Activated CD4-positive, CD25-positive, alpha-beta regulatory T cell (primary cell): ENCODE measurements around the gene COX10.
"Not testable (repeated sequence)": the region's sequence is repeated elsewhere in the genome, so short reads cannot be mapped to it uniquely, and the experiment has no call there.

Experiments used
- DNase-seq, 4 experiments: peaks; one replicate each; lab custom pipeline; 2025; lab: John Stamatoyannopoulos, UW

COX10 gene

GRCh38 chr17:14069251-14070021 lies at the start of gene COX10:
TSS of gene COX10 (plus strand) at chr17:14069504. CDS start at chr17:14069606, 102 bp downstream.
- DNase-seq: peak; percentile 73 to 83 (median 78)

DNA sequence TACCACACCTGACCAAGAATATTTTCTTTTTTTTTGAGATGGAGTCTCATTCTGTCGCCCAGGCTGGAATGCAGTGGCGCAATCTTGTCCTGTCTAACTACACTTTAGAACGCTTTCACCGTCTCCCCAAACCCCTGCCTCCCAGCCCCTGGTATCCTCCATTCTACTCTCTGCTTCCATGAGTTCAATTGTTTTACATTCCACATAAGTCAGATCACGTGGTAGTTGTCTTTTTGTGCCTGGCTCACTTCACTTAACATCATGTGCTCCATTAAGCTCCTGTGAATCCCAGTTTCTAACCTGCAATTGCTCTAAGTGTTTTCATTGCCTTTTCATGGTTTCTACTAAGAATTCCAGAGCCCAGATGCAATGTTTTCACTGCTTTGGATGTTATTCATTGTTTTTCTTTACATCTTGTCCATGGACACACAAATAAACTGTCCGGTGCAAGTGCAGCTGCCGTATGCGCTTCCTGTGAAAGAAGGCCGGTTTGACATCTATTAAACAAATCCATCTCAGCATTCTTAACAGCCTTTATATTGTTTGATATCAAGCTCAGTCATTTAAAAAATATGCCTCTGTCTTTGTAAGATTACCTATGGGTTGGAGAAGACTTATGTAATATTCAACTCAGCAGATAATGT lies 47.5 kb upstream of the COX10 start:
- DNase-seq: not testable (repeated sequence)

DNA sequence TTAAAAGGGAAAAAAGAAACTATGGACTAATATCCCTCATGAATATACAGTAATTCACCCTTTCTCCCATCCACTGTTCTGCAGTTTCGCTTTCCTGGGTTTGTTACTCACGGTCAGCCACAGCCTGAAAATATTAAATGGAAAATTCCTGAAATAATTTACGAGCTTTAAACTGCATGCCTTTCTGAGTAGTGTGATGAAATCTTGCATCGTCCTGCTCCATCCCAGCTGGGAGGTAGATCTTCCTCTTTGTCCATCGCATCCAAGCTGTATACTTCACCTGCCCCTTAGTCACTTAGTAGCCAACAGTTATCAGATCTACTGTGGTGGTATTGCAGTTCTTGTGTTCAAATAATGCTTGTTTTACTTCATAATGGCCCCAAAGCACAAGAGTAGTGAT lies 39.5 kb upstream of the COX10 start:
- not testable (repeated sequence) for DNase-seq

GRCh38 chr17:14032234-14032633 lies 37.1 kb upstream of the COX10 start:
- no peak for DNase-seq

GRCh38 chr17:14033166-14033565 lies 36.1 kb upstream of the COX10 start:
- no peak for DNase-seq

DNA sequence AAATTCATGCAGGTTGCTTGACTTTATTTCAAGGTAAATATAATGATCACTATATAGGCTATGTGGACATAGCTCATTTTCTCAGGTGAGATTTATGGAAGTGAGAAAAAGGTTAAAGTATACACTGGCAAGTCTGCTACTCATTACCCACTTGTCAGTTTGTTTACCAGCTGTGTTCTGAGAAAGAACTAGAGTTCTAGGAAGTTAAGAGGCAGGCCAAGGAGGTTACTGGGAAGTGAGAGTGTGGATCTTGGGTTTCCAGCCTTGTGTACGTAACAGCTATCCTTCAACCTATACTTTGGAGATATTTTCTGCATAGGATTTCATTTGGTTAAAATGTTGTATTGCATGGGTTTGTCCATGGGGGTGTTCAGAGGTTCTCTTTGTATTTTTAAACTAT lies 31.9 kb upstream of the COX10 start:
- DNase-seq: no peak

DNA sequence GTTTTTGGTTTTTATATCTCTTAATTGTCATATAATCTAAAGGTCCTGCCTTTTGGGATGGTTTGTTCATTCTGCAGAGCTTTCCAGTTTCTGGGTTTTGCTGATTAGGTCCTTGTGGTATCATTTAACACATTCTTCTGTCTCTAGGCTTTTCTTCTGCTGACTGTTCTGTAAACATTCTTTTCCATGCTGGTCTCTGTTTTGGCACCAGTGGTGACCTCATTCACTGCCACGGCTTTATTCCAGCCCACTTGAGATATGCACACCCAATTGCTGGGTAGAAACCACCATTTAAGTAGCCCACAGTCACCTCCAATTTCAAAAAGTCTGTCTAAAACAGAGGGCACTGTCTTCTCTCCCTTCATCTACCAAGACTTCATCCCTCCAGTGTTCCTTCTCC lies 31.1 kb upstream of the COX10 start:
- no peak for DNase-seq

DNA sequence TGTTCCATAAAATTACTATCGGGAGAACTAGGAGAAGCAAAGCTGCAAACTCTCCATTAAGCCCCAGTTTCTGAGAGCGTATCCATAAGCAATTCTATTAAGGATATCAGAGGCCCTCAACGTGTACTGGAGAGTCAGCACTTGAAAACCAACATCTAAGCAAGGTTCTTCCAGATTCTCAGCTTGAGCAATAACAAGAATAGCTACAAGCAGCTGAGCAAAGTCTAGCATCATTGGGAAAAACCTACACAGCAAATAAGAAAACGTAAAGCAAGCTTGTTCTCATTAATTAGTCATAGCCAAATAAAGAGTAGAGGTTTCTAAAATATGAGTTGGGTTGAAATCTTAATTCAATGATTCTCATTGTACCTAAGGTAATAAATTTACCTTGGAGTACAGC lies 26.9 kb upstream of the COX10 start:
- DNase-seq: no peak

DNA sequence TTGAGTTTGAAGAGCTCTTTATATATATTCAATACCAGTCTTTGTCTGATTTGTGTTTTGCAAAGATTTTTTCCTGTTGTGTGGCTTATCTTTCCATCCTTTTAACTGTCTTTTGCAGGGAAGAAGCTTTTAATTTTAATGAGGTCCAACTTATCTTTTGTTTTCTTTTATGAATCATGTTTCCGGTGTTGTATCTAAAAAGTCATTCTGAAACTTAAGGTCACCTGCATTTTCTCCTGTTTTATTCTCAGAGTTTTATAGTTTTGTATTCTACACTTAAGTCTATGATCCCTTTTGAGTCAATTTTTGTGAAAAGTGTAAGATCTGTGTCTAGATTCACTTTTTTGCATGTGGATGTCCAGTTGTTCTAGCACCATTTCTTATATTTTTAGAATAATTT lies 24.6 kb upstream of the COX10 start:
- DNase-seq: no peak

GRCh38 chr17:14046978-14047377 lies 22.3 kb upstream of the COX10 start:
- DNase-seq: no peak

- no peak for DNase-seq
Observed at GRCh38 chr17:14047591-14047990, 21.7 kb upstream of the COX10 start.

DNA sequence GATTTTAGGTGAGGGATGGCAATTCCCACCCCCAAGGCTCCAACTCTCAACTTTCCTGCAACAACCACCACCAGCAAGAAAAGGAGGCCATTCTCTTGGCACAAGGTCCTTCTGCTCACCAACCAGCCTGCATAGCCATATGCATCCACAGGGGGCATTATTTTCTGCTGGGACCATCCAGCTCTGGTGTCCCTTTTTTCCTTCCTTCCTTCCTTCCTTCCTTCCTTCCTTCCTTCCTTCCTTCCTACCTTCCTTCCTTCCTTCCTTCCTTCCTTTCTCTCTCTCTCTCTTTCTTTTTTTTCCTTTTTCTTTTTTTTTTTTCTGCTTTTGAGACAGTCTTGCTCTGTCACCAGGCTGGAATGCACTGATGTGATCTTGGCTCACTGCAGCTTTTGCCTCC lies 21.1 kb upstream of the COX10 start:
- DNase-seq: no peak

GRCh38 chr17:14050616-14051015 lies 18.7 kb upstream of the COX10 start:
- no peak for DNase-seq

DNA sequence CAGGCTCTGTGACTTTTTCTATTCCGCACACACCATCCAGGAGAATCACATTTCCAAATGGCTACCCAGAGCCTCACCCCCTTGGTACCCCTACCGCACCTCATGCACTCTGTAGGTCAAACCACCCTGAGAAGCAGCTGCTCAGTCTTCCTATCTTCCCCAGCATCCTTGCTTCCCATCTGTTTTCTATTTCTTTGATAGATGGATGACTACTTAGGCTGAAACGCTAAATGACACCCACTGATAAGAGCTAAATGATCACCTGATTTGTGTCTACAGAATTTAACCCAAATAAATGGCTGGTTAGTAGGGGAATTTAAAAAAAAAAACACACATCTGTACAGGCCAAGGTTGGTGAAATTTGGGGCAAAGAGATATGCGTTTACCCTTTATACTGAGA lies 17.6 kb upstream of the COX10 start:
- no peak for DNase-seq

DNA sequence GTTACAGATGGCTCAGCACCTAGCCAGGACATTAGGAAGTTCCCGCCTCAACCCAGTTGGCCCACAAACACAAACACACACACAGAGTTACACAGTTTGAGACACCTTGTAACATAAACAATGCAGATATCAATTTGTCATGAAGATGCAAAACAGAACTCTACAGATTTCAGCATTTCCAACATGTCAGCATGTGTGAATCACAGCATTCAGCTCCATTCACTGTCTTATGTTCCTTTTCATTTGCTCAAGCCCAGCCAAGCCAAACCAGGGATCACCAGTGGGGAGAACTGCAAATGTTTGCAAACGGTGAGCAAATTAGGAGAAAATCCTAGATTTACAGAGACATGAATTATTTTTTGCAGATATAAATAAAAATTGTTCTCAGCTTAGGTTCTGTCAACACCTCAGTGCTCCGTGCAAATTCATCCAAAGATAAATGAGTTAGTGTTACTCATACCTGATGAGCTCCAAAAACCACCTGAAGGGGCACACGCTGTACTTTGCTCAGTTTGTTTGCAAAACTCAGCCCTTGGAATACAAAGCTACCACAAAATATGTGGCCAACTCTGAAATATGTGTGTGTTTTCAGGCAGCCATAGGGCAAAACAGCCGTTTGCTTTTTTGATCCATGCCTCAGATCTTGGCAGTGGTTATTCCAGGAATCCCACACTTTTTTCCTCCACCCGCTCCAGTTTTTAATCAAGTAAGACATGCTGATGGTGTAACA lies 16.3 kb upstream of the COX10 start:
- no peak for DNase-seq

DNA sequence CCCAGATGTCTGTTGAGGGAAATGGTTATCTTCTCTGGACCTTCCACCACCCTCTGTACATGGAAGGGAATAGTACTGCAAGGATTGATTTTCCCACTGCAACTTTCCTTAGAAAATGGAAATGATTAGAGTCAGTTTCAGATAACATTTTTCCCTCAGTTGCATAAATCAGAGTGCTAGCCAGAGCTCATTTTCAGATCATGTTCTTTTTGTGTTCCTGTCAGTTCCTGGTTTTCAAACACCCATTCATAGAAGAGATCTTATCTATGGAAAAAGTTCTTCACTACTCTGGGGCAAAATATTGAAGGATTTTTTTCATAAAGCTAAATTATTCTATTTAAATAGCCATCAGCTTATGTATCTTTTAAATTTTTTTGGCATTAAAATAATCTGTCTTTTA lies 11.7 kb upstream of the COX10 start:
- DNase-seq: no peak

- DNase-seq: no peak
Observed at GRCh38 chr17:14058051-14058450, 11.3 kb upstream of the COX10 start.

DNA sequence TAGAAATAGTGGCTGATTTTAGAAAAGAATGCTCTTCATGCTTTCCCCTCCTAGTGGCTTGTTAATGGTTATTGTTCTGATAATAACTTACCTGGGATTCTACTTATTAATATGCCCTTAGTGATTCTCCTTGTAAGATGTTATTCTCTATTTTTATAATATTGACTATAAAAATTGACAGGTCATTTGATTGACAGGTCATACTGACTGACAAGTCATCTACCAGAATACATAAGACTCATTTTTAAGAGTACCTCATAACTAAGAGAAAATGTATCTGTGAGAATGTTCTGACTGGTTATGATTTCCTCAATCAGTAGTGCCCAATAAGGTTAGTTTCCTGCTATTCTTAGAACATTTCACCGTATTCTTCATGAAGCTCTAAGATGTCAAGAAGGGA lies 8.6 kb upstream of the COX10 start:
- DNase-seq: no peak

GRCh38 chr17:14061666-14062560 lies 7.4 kb upstream of the COX10 start:
- no peak for DNase-seq

DNA sequence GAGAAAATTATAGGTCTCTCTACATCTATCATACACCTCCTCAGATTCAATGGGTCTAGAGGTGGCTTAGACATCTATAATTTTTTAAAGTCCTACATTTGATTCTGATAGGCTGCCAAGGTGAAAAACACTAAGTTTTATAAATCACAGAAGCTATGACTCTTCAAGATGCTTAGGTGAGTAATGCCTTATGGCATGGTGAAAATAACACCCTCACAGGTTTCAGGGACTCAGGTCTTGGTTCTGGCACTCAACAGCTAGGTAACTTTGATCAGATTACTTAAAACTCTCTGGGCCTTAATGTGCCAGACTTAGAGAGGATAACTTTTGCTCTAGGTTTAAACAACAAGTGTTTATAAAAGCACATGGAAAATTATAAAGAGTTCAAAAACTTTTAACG lies 2.0 kb upstream of the COX10 start:
- DNase-seq: no peak

- DNase-seq: no peak
Observed at GRCh38 chr17:14068542-14069250, 608 bp upstream of the COX10 start.
